NCI-H1105 (cell line): Measurements from ENCODE around the gene MYZAP.
A peak's percentile ranks its signal among the peaks of the same experiment; 100 is the strongest.

Experiments
- DNase-seq: peaks from one replicate; lab custom pipeline; 2025; lab: John Stamatoyannopoulos, UW

The MYZAP gene

DNA sequence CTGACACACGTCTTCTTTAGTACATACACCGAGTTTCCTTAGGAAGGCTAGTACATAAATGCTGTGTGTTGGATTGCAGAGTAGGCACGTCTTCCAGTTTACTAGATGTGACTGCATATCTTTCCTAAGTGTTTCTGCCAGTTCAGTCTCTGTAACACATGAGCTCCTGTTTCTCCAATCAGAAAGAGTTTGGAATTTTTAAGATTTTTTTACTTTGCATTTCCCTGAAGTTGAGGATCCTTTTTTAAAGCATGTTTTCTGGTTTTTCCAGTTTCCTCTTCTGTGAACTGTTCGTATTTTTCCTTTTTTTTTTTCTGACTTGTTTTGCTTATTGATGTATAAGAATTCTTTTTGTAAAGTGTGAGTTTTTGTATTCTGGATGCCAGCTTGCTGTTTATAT is 107.3 kb downstream of the MYZAP start:
- no peak for DNase-seq

DNA sequence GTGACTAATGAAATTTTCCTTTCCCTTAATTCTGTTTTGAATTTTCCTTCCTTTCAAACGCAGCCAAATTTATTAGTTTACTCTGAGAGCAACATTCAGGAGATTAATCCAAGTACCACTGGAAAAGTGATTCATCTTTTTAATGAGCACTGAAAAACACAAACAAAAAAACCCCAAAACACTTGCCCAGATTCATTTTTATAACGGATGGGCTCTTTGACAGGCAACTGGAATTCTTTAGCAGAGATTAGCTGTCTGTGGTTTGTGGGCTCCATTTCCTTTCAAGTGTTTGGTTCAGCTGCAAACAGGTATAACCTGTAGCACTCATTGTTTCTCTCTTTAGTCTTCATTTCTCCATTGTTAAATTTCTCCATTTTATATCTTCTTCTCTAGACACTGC is 111.7 kb downstream of the MYZAP start:
- no peak for DNase-seq

DNA sequence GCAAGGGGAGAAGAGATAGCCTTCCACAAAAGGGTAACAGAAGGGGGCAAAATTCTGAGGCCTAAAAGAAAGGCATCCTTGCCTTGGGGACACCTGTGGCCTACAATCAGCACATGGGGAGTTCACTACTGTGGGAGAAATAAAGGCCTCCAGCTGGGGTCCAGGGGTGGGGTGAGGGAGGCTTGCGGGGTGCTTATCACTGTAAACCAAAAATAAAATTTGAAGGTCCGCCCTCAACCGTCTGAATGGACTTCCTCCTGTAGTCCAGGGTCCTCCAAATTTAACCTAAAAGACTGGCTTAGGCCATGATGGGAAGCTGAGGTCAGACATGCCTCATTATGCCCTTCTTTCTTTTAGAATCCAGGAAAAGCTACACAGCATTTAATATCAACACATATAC is 112.7 kb downstream of the MYZAP start:
- no peak for DNase-seq

DNA sequence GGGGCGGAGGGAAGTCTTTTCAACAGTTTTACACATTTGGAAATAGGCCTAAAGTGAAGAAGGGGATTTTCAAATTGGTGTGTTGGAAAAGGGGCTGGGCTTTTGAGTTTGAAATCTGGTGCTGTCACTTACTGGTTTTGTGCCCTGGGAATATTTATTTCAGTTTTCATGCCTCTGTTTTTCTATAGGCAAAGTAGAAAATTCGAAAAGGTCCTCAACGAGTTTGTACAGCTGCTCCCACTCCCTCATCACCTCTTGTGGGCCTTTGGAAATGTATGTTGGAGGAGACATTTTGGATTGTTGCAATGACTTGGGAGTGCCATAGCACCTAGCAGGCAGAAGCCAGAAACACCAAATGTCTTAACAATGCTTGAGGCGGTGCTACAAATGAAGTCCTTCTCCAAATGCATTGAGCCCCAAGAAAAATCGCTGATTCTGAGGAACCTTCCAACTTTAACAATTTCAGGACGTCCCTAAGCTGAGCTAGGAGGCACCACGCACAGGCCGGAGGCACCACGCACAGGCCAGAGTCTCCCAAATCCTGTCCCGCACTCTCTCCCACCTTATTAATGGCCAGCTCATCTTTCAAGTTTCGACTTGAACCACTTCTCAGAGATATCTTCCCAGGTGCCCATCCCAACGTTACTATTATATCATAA is 114.2 kb downstream of the MYZAP start:
- no peak for DNase-seq

DNA sequence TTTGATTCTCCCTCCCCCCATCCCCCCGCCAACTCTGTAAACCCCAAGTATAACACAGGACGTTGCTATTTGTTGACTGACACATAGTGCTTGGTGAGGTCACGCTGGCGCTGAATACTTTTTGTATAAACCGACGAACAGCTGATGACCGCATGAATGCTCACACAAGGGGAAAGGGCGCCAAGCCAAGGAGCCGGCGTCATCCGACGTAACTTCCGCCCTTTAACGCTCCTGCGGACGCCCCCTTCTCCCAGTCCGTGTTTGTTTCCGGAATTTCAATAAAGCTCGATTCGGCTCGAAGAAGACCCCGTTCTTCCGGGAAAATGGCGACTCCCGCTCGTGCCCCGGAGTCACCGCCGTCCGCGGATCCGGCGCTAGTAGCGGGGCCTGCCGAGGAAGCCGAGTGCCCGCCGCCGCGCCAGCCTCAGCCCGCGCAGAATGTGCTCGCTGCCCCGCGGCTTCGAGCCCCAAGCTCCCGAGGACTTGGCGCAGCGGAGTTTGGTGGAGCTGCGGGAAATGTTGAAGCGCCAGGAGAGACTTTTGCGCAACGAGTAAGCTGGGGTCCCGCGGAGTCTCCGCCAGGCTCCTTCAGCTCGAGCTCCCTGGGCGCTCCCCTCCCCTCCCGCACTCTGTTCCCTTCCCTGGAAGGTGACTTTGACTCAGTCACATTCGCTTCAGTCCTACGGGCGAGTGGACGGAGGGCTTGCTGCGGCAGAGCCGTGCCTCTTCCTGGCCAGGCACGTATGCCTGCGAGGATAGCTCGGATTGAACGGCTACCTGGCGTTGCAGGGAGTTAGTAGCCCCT is 114.9 kb downstream of the MYZAP start, which contains the start of gene POLR2M:
Gene POLR2M (plus strand): TSS at position 310 of the 805 bp plus-strand sequence. CDS start 129 bp downstream, at position 439.
- peak; percentile 99 for DNase-seq

DNA sequence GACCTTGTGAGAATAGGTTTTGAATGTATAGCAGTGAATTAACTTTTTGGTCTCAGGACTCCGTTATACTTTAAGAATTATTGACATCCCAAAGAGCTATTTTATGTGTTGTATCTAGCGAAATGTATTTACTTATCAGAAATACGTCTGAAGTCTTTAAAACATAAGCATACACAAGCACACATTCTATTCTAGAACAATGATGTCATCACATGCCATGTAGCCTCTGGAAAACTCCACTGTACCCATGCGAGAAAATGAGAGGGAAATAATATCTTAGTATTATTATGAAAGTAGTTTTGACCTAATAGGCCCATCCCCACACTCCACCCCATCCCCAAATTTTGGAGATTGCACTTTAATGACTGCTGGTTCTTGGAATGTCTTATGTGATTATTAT is 116.3 kb downstream of the MYZAP start:
- DNase-seq = no peak

DNA sequence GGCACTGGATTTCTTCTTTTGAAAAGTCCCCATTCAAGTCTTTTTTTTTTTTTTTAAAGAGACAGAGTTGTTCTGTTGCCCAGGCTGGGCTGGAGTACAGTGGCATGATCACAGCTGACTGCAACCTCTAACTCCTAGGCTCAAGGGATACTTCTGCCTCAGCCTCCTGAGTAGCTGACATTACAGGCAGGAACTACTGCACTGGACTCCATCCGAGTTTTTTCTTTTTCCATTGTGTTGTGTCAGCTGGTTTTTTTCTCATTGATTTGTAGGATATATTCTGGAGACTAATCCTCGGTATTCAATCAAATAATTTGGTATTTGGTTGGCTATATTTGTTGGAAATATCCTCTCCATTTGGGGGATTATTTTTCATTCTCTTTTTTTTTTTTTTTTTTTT is 126.6 kb downstream of the MYZAP start:
- DNase-seq = no peak

DNA sequence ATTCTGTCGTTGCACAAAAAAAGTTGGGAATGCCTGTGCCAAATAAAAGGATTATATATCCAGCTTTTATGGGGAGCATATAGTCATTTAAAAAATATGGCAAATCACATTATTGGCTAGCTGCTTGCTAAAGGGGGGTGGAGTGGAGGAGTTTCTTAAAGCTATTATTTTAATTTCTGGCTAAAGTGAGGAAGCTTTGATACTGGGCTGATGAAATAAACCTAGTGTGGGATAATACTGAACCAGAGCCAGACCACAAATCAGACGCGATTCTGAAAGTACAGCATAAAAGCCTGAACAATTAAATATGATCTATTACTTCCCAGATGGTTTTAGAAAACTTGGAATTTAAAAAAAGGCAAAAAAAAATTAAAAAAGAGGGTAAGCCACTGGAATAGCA is 129.2 kb downstream of the MYZAP start:
- no peak for DNase-seq

DNA sequence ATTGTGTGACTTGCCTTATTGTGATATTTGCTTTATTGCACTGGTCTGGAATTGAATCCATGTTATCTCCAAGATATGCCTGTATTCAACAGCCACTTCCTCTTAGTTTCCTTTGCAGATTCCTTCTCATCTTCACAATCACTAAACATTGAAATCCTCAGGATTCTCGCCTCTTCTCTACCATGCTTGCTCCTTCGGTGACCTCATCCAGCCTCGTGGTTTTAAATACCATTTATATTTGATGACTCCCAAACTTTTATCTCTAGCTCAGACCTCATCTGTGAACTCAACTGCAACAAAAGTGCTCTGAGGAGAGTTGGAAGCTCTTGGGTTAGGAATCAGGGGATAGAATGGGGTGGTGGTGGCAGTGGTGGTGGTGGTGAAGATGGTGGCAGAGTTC is 134.7 kb downstream of the MYZAP start:
- DNase-seq = no peak

DNA sequence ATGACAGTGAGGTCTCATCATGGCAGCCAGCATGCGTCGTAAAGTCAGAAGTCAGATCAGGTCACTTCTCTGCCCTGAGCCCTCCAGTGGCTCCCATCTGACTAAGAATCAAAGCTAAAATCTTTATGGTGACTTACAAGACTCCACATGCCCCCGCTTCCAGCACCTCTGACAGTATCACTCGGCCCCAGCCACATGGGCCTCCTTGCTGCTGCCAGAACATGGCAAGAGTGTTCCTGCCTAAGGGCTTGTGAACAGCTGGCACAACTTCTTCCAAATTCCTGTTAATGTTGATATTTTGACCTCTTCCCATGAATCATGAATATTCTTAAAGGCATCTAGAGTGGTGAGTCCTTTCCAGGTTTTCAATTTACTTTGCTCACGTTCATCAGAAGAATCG is 135.3 kb downstream of the MYZAP start:
- no peak for DNase-seq

DNA sequence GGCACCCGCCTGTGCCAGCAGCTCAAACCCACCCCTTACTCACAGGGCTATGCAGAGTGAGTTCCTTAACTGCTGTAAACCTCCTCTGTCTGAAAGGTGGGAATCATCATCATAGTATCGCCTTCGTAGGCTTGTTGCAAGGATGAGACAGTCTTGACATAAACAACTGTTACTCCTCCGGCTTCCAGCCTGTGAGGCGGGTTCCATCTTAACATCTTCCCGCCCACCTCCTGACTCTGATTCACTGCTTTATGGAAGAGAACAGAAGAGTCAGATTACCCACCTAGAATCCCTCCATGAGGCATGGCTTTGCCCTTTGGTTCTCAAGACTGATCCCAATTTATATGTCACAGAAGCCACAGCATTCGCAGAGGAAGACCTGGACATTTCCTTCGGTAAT is 136.7 kb downstream of the MYZAP start:
- no peak for DNase-seq

DNA sequence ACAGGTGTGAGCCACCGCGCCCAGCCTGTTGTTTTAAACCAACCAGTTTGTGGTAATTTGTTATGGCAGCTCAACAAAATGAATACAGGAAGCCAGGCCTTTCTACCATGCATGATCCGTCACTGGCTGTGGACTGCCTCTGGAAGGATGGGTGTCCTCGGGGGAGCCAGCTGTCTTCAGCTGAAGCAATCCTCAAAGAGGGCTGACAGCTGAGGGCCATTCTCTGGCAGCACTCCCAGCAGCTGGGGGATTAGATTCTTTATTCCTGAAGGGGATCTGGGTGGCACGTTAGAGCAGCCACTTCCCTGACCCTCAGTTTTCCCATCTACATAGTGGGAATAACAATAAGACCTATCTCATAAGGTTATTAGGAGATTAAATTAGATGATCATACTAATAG is 139.2 kb downstream of the MYZAP start:
- DNase-seq = no peak

DNA sequence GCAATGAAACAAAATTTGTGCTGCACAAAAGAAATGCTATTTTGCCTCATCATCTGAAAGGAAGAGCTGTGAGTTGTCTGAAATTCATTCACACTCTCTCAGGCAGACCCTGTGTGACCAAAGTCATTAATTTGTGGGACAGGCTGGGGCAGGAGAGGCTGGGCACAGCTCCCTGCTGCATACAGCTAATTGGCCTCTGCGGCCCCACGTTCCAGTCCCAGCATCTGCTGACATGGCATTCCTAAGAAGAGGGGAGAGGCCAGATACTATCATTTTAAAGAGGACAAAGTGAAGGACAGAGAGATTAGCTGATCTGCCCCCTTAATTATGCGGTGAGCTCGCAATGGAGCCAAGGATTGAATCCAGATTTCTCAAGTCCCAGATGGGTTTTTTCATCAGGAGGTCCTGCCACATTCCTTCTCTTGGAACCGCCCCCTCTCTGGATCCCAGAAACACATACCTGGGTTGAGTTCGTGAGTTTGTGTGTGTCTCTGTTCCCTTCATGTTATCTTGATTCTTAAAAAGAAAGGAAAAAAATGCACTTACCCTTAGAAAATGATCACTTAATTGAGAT is 139.9 kb downstream of the MYZAP start:
- no peak for DNase-seq

DNA sequence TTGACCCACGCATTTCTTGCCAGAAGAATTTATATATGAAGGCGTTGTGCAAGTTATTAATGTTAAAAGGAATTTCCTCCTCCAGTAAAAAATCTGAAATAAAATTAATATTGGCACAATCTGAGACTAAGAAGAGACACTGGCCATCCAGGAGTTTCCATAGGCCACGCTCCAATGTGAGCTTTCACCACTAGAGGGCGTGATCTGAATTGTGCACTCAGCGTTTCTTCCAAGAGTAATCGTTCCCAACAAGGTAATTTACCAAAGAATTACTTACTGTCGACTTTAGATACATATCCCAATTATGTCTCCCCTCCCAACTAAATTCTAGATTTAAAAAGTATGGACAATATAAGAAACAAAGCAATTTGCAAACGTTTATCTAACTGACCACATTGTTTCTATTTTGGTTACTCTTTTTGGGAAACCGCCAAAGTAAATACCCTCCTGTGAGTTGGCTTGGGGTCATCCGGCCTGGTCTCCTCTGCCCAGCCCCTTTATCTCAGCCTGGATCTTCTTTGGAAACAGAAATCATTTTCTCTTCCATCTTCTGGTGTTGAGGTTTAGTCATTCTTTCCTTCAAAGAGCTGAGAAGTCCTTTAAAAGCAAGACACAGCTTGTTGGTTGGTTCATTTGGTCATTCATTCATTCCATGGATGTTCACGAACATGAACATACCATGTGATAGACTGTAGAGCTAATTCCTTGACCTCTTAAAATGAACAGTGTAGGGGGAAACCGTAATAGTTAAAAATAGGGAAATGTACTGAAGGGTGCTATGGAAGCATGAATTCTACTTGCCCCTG is 141.0 kb downstream of the MYZAP start:
- peak; percentile 73 for DNase-seq

DNA sequence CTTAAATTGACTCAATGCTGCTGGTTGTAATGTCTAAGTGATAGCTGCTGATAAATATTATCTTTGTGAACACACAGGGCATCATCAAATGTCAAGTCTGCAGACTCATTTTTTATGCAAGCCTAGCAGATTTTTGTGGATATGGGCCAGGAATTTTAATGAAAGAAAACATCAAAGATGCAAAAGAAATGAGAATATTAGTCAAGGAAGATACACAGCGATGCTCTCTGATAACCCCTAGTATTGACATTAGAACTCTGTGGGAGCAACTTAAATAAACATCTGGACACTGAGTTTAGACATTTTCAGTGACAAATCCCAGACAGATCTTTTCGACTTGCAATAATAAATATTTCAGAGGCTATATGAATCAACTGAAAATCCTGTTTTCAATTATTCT is 143.2 kb downstream of the MYZAP start:
- no peak for DNase-seq
